SK-N-DZ (cell line): ENCODE data around the gene PAQR5.
A peak's percentile ranks its signal among the peaks of the same experiment; 100 is the strongest.
"Not testable (repeated sequence)": the region's sequence is repeated elsewhere in the genome, so short reads cannot be mapped to it uniquely, and the experiment has no call there.

ENCODE experiments used
- DNase-seq: peaks from one replicate; pipeline ENCODE4 v3.0.0-alpha.2; 2015; ENCODE audit warnings: low spot score

The PAQR5 gene

GRCh38 chr15:69351884-69352283, 53.2 kb downstream of the PAQR5 start:
- DNase-seq = no peak

DNA sequence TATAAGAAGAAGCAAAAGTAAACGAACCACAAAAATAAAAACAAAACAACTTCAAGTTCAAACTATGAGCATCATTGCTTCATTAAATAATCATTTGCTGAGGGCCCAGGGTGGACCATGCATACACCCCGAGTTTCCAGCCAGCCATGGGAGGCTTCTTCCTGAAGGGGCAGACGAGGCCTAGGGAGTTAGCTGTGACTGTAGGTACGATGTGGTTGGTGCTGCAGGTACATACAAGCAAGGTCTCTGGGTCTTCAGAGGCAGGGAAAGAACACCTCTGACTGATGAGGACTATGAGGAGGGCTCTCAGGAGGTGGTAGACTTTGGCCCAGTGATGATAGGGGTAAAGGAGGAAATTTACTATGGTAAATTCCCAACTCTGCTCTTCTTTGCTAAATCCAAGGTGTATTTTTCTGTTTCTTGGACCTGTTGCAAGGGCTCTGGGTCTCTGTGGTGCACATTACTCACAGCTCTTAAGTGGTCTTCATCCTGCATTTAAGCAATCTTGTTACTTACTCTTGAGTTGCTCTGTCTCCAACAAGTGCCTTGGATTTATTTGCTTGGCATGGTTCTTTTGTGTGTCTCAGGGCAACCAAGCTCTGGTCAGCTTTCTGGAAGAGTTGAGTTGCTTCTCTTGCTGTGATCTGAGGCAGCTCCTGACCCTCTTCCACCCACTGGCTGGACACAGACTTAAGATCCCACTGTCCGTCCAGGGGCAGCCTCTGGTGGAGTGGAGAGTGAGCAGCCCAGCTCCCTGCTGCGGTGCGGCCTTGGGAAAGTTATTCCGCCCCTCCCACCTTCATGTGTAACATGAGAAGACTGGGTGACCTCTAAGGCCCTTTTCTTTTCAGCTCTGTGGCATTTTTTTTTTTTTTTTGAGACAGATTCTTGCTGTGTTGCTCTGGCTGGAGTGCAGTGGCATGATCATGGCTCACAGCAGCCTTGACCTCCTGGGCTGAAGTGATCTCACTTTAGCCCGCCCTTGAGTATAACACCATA, 59.4 kb downstream of the PAQR5 start:
- DNase-seq = peak; percentile 52

DNA sequence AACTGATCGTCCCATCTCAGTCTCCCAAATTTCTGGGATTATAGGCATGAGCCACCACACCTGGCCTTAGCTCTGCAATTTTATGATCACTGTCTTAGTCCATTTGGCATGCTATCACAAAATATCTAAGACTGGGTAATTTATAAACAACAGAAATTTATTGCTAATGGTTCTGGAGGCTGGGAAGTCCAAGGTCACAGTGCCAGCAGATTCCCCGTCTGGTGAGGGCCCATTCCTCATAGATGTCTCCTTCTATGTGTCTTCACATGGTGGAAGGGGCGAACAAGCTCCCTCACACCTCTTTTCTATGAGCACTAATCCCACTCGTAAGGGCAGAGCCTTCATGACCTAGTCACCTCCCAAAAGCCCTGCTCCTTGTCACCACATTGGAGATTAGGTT, 60.1 kb downstream of the PAQR5 start:
- no peak for DNase-seq

DNA sequence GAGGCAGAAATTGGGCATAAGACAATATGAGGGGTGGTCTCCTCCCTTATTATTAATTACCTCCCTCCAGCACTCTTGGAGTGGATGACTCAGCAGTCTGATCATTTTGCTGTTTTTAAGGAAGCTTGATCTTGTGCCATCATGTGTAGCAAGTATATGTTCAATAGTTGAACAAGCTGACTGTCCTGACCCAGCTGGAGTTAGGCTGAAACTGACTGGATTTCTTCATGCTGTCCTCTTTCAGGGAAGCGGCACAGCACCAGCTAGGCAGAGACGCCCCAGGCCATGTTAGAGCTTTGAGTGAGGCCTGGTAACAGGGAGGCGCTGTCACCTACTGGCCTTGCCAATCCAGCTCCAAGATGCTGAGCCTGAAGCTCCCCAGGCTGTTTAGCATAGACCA, 61.0 kb downstream of the PAQR5 start:
- DNase-seq = no peak

DNA sequence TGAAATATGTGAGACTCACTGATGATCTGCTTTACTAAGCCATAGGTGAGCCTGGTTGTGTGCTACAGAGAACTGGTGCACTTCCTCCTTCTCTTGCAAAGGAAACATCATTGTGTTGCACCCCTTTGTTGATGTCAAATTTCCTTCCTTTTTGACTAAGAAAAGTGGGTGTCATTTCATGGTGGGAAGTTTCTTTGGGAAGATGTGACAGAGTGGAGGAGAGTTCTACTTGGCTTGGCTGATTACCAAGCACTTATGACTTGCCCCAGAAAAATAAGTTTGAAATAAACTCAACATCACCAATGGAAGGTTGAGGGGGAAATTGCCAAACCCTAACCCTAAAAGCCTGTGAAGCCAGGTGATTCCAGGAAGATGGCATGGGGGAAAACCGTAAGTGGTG, 61.9 kb downstream of the PAQR5 start:
- DNase-seq = no peak

GRCh38 chr15:69367236-69367635, 68.5 kb downstream of the PAQR5 start:
- no peak for DNase-seq

GRCh38 chr15:69369631-69370030, 70.9 kb downstream of the PAQR5 start:
- no peak for DNase-seq

- DNase-seq = no peak
These were observed 74.7 kb downstream of the PAQR5 start for GRCh38 chr15:69373406-69373805.

- peak; percentile 92 for DNase-seq
These were observed 76.6 kb downstream of the PAQR5 start for GRCh38 chr15:69375151-69375790.

- DNase-seq = no peak
These were observed 78.7 kb downstream of the PAQR5 start for GRCh38 chr15:69377216-69377970.

DNA sequence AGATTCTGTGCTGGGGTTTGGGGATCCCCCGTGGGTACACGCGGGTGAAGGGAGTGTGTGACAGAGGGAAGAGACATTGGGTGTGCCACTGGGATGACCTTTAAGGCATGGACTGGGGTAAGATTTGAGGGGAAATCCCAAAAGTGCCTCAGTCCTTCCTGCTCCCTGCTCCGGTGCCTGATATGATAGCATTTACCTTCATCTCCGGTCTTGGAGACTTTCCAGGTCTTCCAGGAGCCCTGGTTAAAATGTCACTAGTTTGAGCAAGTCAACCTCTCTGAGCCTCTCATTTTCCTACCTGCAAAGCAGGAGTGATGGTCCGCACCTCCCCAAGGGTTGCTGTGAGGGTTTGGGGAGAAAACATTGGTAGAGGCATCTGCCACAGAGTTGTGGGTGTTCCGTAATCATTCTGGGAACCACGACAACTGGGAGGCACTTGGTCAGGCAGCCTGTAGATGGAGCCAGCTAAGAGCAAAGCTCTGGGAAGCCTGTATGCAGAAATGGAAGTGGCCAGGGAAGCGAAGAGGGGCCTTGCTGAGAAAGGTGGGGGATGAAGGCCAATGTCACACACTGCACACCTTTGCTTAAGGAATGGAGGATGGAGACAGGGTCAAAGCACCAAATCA, 81.5 kb downstream of the PAQR5 start:
- peak; percentile 54 for DNase-seq

- DNase-seq = no peak
These were observed 82.0 kb downstream of the PAQR5 start for GRCh38 chr15:69380726-69381105.

- not testable (repeated sequence) for DNase-seq
These were observed 83.5 kb downstream of the PAQR5 start for GRCh38 chr15:69382176-69382575.

DNA sequence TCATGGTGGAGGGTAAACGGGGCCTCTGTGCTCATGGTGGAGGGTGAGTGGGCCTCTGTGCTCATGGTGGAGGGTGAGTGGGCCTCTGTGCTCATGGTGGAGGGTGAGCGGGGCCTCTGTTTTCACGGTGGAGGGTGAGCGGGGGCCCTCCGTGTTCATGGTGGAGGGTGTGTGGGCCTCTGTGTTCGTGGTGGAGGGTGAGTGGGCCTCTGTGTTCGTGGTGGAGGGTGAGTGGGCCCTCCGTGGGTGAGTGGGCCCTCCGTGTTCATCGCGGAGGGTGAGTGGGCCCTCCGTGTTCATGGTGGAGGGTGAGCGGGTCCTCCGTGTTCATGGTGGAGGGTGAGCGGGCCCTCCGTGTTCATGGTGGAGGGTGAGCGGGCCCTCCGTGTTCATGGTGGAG, 85.4 kb downstream of the PAQR5 start:
- not testable (repeated sequence) for DNase-seq

- no peak for DNase-seq
These were observed 86.2 kb downstream of the PAQR5 start for GRCh38 chr15:69384626-69385598.

- no peak for DNase-seq
These were observed 87.1 kb downstream of the PAQR5 start for GRCh38 chr15:69385831-69386230.

- no peak for DNase-seq
These were observed 87.6 kb downstream of the PAQR5 start for GRCh38 chr15:69386284-69386683.

DNA sequence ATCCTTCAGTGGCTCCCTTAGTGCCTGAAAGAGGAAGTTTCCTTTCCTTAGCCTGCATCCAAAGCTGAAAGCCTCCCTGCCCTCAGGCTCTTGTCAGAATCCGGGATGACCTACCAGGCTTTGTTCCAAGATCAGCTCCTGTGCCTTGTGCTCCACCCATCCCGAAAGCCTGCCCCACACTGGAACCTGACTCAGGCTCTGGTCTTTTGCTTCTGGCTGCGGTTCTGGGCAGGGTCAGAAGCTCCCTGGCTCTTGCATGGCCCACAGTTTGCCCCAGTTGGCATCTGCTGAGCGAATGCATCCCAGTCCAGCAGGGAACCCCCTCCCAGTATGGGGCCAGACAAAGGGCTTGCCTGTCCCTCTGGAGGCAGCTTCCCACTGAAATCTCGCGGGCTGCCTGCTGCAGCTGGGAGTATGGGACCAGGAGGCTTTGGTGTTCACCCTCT, 89.6 kb downstream of the PAQR5 start:
- DNase-seq = no peak

- DNase-seq = no peak
These were observed 90.7 kb downstream of the PAQR5 start for GRCh38 chr15:69389426-69389825.

GRCh38 chr15:69390575-69390974, 91.9 kb downstream of the PAQR5 start:
- DNase-seq = no peak
